Measurements from ENCODE around the gene LRRC52.

Gene LRRC52

GRCh38 chr1:165543532-165544438 is at the start of gene LRRC52:
TSS of gene LRRC52 (plus strand) at chr1:165544000. CDS start at chr1:165544297, 297 bp downstream.
- no peak for DNase-seq (ENCODE audit: low read depth in 2 of 2)

- DNase-seq (ENCODE audit: low read depth in 2 of 2), result no peak
These were observed 48.6 kb upstream of the LRRC52 start for GRCh38 chr1:165494949-165495857.

GRCh38 chr1:165495858-165496205 is 48.0 kb upstream of the LRRC52 start:
- no peak for DNase-seq (ENCODE audit: low read depth in 2 of 2)

- DNase-seq (ENCODE audit: low read depth in 2 of 2), result no peak
These were observed 47.3 kb upstream of the LRRC52 start for GRCh38 chr1:165496501-165496900.

GRCh38 chr1:165497069-165498013 is 46.5 kb upstream of the LRRC52 start:
- DNase-seq (ENCODE audit: low read depth in 2 of 2), result no peak

- DNase-seq (ENCODE audit: low read depth in 2 of 2), result no peak
These were observed 42.4 kb upstream of the LRRC52 start for GRCh38 chr1:165501330-165501969.

- no peak for DNase-seq (ENCODE audit: low read depth in 2 of 2)
These were observed 41.8 kb upstream of the LRRC52 start for GRCh38 chr1:165501970-165502348.

GRCh38 chr1:165507570-165507969 is 36.2 kb upstream of the LRRC52 start:
- DNase-seq (ENCODE audit: low read depth in 2 of 2), result no peak

- DNase-seq (ENCODE audit: low read depth in 2 of 2), result no peak
These were observed 35.5 kb upstream of the LRRC52 start for GRCh38 chr1:165508291-165508690.

GRCh38 chr1:165512816-165513215 is 31.0 kb upstream of the LRRC52 start:
- DNase-seq (ENCODE audit: low read depth in 2 of 2), result no peak

- no peak for DNase-seq (ENCODE audit: low read depth in 2 of 2)
These were observed 27.3 kb upstream of the LRRC52 start for GRCh38 chr1:165516469-165516868.

GRCh38 chr1:165520646-165521045 is 23.2 kb upstream of the LRRC52 start:
- DNase-seq (ENCODE audit: low read depth in 2 of 2), result no peak

- DNase-seq (ENCODE audit: low read depth in 2 of 2), result no peak
These were observed 19.0 kb upstream of the LRRC52 start for GRCh38 chr1:165524639-165525285.

- DNase-seq (ENCODE audit: low read depth in 2 of 2), result no peak
These were observed 18.1 kb upstream of the LRRC52 start for GRCh38 chr1:165525708-165526107.

- DNase-seq (ENCODE audit: low read depth in 2 of 2), result no peak
These were observed 16.4 kb upstream of the LRRC52 start for GRCh38 chr1:165527251-165528007.

- DNase-seq (ENCODE audit: low read depth in 2 of 2), result no peak
These were observed 12.8 kb upstream of the LRRC52 start for GRCh38 chr1:165531021-165531420.

GRCh38 chr1:165532053-165532452 is 11.7 kb upstream of the LRRC52 start:
- no peak for DNase-seq (ENCODE audit: low read depth in 2 of 2)

- DNase-seq (ENCODE audit: low read depth in 2 of 2), result no peak
These were observed 10.5 kb upstream of the LRRC52 start for GRCh38 chr1:165533254-165533653.

- no peak for DNase-seq (ENCODE audit: low read depth in 2 of 2)
These were observed 7.8 kb upstream of the LRRC52 start for GRCh38 chr1:165536016-165536415.
